ENCODE data around the gene TEDDM1.

DNA sequence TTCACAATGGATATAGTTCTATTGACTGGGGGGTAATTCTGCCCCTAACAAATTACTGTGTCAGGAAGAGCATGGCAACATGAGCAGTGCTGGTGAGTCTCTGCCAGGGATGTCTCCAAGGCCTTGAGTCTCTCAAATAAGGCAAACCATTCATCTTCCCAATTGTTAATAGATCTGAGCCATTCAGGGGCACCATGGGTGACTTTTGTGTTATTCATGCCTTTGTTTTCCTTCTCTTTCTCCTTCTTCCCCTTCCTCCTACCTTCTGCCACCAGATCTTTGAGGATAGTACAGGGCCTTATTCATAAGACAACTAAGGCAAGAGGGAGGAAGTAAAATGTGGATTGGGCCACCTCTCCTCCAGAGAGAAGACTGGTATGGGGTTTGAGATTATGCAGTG, 49.6 kb upstream of the TEDDM1 start, which contains the start of gene RGSL1:
- TF ChIP-seq POLR2A (IDR thresholded peaks at IDR 0.05; ENCODE audit: low read depth, low read length) (no peak), POLR2AphosphoS5 (IDR thresholded peaks at IDR 0.05; ENCODE audit: low read depth, low read length) (no peak), TAF1 (IDR thresholded peaks at IDR 0.05; ENCODE audit: low read depth, low read length) (no peak), SPI1 (IDR thresholded peaks at IDR 0.05; ENCODE audit: low read depth, low read length) (no peak)
